GM23338 (cell line): ENCODE results near the gene PRPH.

Experiments
- EZH2 ChIP-seq: fragments of 200-600 bp; sonication (generic); IDR thresholded peaks from one replicate; pipeline ENCODE4 v1.8.0; 2017; ENCODE audit warnings: antibody characterized with exemption, mild to moderate bottlenecking, low read depth; ENCODE audit not compliant: unreplicated experiment
- EZH2phosphoT487 ChIP-seq: fragments of 200-600 bp; sonication (generic); IDR thresholded peaks from one replicate; pipeline ENCODE4 v1.8.1; 2018; ENCODE audit warnings: antibody characterized with exemption; ENCODE audit not compliant: unreplicated experiment
- NANOG ChIP-seq: IDR thresholded peaks from 2 replicates; pipeline ENCODE4 v1.6.1; 2016; ENCODE audit warnings: antibody characterized with exemption, borderline replicate concordance
- POLR2AphosphoS5 ChIP-seq: IDR thresholded peaks from 2 replicates; pipeline ENCODE4 v1.6.1; 2016; ENCODE audit warnings: antibody characterized with exemption, low read depth
- ZNF114 ChIP-seq: fragments of 250-450 bp; sonication (Bioruptor Pico); IDR thresholded peaks from 2 replicates; pipeline ENCODE4 v1.5.0; 2020; ENCODE audit warnings: mild to moderate bottlenecking, moderate library complexity
- TF ChIP-seq, protein P1 (sequence below), 2 experiments: fragments of 200-600 bp in 1 of 2; sonication (generic) in 1 of 2; conservative IDR thresholded peaks; 2 replicates each; pipeline versions ENCODE4 v1.5.1 to v1.6.1; 2016 to 2017; ENCODE audit warnings: antibody characterized with exemption in 2 of 2, low read depth in 2 of 2, mild to moderate bottlenecking in 2 of 2, moderate library complexity in 1 of 2

DNA sequence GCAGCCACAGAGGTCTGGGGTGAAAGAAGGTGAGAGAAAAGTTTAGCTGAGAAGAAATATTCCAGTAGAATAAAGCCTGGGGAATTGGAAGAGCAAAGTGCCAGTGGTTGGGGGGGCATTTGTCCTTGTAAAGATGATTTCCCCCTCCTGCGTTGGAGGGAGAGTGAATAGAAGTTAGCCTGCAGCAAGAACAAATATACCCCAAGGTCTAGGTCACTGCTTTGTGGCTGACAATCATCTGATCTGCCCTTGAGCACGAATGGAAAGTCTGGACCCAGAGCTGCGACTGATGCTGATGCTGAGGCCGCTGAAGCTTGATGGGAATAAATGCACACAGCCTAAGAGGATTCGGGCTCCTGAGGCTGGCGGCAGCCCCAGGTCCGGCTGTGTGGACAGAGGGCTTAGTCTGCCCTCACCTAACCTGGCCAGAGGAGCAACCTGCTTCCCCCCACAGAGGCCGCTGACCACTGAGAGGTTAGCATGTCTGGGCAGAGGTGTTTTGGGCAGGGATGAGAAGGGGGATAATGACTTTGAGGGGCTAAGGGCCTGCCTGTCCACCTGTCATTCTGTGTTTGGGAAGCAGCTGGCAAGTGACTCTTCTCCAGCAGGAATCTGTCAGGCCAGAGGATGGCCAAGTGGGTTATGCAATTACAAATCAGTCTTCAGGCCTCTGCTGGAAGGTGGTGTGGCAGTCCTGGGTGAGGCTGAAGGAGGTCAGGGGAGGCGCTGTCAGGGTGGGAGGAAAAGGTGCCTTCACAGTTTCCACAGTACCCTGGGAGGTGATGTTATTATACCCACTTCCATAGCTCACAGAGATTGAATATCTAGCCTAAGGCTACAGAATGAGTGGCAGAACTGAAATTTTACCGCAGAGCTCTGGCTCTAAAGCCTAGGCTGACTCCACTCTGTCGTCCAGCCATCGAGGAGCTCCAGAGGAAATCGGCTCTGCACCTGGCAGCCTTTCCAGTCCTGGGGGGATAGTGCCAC, 18.4 kb upstream of the PRPH start:
- TF ChIP-seq, protein P1, sequence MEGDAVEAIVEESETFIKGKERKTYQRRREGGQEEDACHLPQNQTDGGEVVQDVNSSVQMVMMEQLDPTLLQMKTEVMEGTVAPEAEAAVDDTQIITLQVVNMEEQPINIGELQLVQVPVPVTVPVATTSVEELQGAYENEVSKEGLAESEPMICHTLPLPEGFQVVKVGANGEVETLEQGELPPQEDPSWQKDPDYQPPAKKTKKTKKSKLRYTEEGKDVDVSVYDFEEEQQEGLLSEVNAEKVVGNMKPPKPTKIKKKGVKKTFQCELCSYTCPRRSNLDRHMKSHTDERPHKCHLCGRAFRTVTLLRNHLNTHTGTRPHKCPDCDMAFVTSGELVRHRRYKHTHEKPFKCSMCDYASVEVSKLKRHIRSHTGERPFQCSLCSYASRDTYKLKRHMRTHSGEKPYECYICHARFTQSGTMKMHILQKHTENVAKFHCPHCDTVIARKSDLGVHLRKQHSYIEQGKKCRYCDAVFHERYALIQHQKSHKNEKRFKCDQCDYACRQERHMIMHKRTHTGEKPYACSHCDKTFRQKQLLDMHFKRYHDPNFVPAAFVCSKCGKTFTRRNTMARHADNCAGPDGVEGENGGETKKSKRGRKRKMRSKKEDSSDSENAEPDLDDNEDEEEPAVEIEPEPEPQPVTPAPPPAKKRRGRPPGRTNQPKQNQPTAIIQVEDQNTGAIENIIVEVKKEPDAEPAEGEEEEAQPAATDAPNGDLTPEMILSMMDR (conservative IDR thresholded peaks at IDR 0.05; ENCODE audit: low read depth in 2 of 2), result no peak
- TF ChIP-seq POLR2AphosphoS5 (no peak), EZH2 (no peak), ZNF114 (CRISPR knock-in tag) (no peak), NANOG (no peak), EZH2phosphoT487 (no peak)
